Left cardiac atrium (tissue), 4 donors: ENCODE data around the gene KIFC3. TPM values are rescaled to one million over a fixed set of nuclear protein-coding genes. Genes with fewer than 3 reads are reported as not detected.
"Not testable (repeated sequence)": the region's sequence is repeated elsewhere in the genome, so short reads cannot be mapped to it uniquely, and the experiment has no call there.

Source experiments
- ATAC-seq, 2 donors: fragments of 200-7000 bp; cut with Tn5 transposase; one replicate each; pipeline ENCODE4 v1.9.1; 2020; ENCODE audit warnings: mild to moderate bottlenecking in 2 of 2, moderate library complexity in 2 of 2
- DNase-seq: peaks from one replicate; pipeline ENCODE4 v3.0.0-alpha.2; 2020
- intact Hi-C, 2 donors: fragments of 100-400 bp; cut with DNase I; formaldehyde crosslinking; loops; one replicate each; pipeline versions ENCODE4 v1.14.1 to v1.15.1; 2022 to 2023
- total RNA-seq, 2 donors: library from RNA; stranded (reverse); fragmentation: NEBNext Ultra II Directional; extraction: Animal tissue kit (Norgen Biotek cat#: 25700); gene quantifications; one replicate each; pipeline ENCODE4 v1.2.1, GENCODE V29; 2021
- donor health status: DM: no; HTN: yes; CAD: no.
- donor health status: DM: no; HTN: yes; CAD: no; lungs with severe emphysema.
- donor health status: DM: yes; HTN: yes; CAD: no.
- donor health status: Dilated cardiomyopathy.

The KIFC3 gene
- total RNA-seq, 2 donors from 2014 or later: 37.1 to 55.4 TPM

DNA sequence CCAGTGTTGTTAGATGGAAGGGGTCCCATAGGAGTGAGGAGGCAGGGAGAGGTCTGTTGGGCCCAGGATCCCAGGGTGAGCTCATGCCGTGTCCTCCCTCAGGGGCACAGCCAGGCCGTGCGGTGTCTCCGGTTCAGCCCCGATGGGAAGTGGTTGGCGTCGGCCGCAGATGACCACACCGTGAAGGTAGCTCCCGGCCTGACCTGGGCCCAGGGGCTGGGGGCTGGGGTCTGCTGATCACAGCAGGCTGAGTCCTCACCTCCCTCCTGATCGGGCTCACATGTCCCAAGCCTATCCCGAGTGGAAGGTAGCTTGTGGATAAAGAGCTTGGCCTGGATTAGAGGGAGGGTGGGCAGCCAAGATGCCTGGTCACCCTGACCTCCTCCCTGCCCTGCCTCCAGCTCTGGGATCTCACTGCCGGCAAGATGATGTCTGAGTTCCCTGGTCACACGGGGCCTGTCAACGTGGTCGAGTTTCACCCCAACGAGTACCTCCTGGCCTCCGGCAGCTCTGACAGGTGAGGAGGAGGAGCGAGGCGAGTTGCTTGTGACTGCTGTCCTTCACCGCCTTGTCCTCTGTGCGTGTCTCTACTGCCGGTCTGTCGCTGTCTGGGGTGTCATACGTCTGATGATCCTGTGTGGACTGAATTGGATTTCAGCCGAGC, 50.6 kb downstream of the KIFC3 start:
- DNase-seq (no peak), ATAC-seq (no peak)
- intact Hi-C loops: no loop called here

DNA sequence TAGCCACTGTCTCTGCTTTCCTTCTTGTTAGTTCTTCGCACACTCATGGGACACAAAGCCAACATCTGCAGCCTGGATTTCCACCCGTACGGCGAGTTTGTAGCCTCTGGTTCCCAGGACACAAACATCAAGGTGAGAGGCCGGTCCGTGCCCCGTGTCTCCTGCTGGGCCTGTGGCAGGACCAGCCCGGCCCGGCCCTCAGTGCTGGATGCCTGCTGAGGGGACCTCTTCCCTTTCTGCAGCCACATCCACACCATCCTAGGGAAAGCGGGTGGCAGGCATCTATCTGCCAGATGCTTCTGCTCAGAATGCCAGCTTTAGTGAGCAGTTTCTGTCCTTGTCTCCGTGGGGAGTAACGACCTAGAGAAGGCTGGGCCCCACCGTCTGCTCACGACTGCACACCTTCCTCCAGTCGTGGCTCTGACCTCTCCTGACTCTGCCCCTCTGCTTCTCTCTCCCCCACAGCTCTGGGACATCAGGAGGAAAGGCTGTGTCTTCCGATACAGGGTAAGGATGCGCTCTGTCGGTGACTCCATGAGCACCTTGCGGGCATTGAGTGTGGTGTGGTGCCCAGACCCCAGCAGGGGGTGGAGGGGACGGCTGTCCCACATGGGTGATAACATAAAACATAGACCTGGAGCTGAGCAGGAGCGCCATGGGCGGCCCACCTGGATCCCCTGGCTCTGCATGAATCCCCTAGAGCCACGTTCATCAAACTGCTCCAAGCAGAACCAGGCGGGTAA, 51.3 kb downstream of the KIFC3 start:
- no peak for DNase-seq

DNA sequence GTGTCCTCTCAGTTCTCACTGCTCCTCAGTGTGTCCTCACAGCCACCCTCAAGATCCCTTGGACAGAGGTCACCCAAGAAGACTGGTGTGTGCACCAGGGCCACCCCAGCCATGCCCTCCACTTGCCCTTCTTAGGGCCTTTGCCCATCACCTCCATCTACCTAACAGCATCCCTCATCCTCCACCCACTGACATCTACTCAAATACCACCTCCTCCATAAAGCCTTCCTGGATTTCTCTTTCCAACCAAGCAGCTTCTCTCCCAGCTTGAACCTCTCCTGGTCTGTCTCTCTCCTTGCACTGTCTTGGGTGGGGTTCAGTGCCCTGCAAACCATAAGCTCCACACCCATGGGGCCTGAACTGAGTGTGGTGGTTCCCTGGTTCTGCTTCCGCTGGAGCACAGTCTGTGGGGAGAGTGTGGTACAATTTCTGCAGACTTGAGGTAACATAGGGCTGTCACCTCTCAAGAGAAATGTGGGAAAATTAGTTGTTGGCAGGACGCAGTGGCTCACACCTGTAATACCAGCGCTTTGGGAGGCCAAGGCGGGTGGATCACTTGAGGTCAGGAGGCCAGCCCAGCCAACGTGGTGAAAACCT, 52.3 kb downstream of the KIFC3 start:
- ATAC-seq (no peak), DNase-seq (no peak)
- intact Hi-C loops: no loop called here

More for the DNA sequence above, 51.3 kb downstream of the KIFC3 start:
- ATAC-seq: no peak
- intact Hi-C loops: no loop called here

DNA sequence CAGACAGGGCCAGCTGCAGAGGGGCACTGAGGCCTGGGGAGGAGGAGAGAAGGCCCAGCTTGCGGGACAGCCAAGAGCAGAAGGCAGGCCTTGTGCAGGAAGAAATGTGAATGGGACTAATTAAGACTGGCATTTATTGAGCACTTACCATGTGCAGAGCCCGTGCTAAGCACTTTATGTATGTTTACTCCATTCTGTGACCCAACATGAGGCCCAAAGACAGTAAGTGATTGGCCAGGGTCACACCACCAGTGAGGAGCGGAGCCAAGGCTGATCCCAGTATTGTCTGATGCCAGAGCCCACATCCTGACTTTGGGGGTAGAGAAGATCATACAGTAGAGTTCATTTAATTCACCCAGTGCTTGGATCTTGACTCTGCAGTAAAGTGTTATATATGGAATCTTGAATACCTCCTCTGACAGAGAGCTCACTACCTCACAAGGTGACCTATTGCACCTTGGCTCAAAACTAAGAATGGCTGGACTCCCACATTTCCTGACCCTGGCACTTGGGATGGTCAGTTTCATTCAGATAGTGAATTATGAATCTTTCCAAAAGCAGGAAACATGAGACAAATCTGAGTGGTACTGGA, 53.1 kb downstream of the KIFC3 start:
- ATAC-seq: no peak
- intact Hi-C loops: no loop called here
- no peak for DNase-seq

DNA sequence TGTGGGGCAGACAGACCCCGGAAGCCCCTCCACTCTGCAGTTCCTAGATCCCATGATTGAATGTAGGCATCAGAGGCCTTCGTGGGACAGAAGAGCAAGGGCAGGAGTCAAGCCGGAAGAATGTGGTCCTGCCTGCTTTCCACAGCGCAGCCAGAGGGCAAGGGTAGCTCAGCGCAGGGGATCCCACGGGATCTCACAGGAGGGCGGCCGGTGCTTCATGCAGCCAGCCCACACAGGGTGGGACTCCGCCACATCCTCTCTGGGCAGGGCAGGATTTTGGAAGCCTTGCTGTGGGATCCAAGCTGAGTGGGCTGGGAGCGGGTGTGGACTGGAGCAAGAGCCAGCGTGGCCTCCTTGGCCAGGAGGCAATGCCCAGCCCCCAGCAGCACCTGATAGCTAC, 53.7 kb downstream of the KIFC3 start:
- intact Hi-C loops: no loop called here
- ATAC-seq: no peak
- DNase-seq: no peak

DNA sequence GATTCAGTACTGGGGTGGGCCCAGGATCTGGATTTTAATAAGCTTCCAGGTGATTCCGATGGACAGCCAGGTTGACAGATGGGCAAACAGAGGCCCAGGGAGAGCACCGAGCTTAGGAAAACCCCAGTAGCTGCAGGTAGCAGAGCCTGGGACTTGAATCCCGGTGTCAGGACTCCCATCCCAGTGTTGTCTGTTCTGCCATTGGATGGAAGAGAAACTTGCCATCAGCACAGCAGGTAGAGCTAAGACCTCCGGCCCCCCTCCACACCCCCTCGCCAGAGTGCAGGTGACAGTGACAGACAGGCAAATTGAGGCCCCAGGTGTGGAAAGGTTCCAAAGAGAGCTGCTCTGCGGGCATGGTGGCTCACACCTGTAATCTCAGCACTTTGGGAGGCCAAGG, 54.3 kb downstream of the KIFC3 start:
- no peak for ATAC-seq
- intact Hi-C loops: no loop called here
- no peak for DNase-seq

DNA sequence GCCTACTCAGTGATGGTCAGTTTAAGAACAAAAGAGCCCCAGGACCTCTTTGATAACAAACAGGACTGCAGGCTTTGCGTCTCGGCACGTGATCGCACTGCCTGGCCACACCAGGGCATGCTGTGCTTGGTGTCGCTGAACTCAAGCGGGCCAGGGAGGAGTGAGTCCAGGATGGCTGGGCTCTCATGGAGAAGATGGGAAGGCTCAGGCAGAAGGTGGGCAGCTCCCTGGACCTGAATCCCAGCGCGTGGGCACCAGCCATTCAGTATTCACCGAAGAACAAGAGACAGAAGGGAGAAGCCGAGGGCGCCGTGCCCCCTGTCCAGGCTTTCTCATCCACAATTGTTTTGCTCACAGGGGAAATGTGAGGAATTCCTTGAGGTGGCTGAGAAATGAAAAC, 54.8 kb downstream of the KIFC3 start:
- DNase-seq: no peak
- intact Hi-C loops: no loop called here
- ATAC-seq: no peak

DNA sequence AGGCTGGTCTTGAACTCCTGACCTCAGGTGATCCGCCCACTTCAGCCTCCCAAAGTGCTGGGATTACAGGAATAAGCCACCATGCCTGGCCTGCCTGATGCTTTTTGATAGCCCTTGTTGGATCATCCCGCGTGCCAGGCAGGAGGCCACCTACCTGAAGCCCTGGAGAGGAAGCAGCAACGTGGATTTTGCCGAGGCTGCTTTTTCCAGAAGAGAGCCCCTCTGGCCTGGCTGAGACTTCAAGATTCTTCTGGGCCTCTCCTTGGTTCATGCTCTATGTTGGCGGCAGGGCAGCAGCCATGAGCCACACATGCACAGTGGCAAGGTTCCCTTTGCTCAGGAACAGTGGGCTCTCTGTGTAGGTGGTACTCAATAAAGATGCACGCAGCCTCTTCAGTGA, 55.2 kb downstream of the KIFC3 start:
- no peak for DNase-seq
- ATAC-seq: no peak
- intact Hi-C loops: no loop called here

DNA sequence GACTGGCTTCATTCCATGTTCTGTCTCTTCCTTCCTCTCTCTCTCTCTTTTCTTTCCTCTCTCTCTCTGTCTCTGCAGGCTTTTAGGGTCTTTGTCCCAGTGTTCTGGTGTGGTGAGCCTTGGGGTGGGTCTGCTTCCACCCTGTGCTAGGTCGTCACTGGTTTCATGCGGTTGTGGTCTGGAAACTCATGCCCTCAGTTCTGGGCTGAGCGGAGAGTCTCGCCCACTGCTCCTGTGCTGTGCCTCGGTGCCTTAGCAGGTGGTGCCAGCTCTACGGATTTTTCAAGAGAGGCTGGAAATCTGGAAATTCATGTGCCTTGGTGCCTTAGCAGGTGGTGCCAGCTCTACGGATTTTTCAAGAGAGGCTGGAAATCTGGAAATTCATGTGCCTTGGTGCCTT, 56.0 kb downstream of the KIFC3 start:
- intact Hi-C loops, ATAC-seq, DNase-seq: not testable (repeated sequence)

DNA sequence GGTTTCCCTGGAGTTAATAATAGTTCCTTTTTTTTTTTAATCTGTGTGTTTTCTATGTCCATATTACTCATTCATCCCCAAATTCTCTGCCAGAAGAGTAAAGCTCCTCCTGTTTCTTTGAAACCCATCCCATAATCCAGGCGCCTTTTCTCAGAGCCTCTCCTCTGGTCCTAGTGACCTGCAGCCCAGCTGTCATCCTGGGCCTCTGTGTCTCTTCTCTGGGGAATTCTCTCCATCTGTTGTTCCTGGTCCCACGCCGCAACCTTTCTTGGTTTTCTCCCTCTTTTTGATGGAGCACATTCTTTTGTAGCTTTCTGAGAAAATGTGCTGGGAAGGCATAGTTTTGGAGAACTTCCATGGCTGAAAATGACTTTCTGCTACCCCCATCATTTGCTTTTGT, 56.5 kb downstream of the KIFC3 start:
- DNase-seq (no peak), ATAC-seq (no peak)
- intact Hi-C loops: no loop called here

DNA sequence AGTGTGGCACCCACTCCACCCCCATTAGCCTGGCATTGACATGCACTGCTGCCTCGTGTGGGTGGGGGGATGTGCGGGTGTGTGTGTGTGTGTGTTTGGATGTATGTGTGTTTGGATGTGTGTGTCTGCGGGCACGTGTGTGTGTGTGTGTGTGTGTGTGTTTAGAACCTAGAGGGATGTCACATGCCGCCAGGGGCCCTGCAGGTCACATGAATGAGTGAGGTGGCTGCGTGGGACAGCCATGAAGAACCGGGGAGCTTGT, 57.7 kb downstream of the KIFC3 start:
- DNase-seq (no peak), ATAC-seq (no peak)
- intact Hi-C loops: no loop called here

DNA sequence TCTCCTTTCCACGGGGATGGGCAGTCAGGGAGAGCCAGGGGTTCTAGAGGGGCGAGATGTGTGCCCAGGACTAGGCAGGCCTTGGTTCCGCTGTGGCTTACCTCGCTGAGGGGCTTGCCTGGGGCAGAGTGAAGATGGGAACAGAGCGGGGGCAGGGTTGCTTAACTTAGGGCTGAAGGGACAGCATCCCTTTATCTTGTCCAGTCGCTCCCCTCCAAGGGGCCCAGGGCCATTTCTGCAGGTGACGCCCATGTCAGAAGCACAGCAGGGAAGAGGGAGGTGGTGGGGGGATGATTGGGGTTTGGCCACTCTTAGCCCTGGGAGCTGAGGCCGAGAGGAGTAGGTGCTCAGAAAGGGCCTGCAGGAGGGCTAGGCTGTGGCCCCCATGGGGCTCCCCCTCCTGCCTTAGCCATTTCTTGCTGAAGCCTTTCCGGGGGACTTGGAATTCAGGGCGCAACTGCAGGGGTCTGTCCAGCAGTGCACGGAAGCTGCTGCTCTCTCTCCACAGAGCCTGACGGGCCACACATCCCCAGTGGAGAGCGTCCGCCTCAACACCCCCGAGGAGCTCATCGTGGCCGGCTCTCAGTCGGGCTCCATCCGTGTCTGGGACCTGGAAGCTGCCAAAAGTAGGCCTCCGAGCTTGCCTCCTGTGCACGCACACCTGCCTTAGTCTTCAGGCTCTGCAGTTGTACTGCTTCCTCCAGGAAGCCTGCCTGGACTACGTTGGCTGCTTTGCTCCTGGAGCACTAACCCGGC, 58.2 kb downstream of the KIFC3 start:
- ATAC-seq: no peak
- DNase-seq: no peak
- intact Hi-C loops: no loop called here

DNA sequence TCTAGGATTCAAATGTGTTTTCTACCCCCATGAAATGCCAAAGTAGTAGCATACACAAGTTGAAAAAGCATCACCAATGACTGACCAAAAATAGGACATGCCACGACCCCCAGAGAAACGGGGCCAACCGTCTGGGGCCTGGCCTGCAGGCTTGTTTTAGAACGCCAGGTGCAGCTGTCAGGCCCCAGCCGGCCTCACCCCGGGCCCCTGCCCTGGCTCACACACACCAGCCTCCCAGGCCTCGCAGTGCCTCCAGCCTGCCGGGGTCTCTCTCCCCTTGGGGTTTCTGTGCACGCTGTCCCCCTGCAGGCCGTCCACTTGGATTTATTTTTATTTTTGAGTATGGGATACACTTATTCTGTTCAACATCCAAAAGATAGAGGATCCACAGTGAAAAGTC, 58.8 kb downstream of the KIFC3 start:
- no peak for DNase-seq
- intact Hi-C loops: no loop called here
- no peak for ATAC-seq

DNA sequence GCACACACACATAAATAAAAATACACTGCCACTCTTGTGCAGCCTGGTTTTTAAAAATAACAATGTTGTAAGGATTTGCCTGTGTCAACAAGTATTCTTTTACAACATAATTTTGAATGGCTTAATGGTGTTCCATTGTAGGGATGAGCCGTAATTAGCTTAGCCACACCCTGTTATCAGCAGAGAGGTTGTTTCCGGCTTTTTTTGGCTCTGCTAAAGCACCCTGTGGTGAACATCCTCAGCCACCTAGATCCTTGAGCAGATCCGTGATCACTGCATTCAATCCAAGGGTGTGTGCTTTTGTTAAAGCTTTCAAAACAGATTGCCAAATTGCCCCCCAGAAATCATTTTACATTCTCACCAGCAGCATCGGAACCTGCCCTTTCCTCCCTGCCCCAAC, 59.7 kb downstream of the KIFC3 start:
- DNase-seq: no peak
- ATAC-seq: no peak
- intact Hi-C loops: no loop called here

DNA sequence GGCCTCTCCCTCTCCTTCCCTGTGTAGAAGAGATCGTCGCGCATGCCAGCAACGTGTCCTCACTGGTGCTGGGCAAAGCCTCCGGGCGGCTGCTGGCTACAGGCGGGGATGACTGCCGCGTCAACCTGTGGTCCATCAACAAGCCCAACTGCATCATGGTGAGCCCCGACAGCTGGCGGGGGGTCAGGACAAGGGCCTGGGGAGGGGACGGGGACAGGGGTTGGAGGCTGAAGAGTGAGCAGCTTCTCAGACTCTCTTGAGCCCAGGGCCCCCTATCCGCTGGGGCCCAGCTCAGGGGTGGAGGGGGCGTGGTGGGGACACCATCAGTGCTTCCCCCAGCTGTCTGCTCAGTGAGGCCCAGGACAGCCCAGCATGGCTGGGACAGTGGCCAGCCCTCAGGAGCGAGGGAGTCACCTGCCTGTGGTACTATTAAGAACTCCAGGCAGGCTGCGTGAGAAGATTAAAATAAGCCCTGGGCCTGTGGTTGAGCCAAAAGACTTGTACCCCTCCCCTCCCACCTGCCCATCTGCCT, 60.6 kb downstream of the KIFC3 start:
- intact Hi-C loops: no loop called here
- DNase-seq: no peak
- no peak for ATAC-seq

DNA sequence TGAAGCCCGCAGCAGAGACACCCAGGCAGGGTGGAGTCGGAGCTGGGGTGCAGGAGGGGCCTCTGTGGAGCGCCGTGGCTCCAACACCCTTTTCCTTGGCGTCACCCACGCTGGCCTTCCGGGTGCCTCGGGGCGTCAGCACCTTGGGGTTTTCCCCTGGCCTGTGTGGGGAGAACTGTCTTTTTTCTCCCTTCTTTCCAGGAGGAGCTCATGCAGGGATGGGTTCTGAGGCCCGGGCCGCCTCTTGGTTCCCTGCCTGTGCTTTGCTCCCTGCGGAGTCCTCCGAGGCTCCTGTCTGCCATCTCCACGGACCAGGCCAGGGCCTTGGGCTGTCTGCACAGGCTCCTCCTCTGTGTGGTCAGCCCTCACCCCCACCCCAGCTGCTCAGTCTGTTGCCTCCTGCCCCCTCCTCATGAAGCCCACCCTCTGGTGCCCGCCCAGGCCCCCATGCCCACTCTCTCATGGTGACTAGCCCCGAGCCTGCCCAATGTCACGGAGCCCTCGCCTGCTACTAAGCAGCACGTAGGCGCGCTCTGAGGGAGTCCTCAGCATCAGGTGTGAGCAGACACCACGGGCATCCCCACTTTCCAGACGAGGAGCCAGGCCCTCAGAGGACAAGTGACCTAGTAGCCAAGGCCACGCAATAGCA, 61.7 kb downstream of the KIFC3 start:
- ATAC-seq: no peak
- intact Hi-C loops: no loop called here
- DNase-seq: no peak

DNA sequence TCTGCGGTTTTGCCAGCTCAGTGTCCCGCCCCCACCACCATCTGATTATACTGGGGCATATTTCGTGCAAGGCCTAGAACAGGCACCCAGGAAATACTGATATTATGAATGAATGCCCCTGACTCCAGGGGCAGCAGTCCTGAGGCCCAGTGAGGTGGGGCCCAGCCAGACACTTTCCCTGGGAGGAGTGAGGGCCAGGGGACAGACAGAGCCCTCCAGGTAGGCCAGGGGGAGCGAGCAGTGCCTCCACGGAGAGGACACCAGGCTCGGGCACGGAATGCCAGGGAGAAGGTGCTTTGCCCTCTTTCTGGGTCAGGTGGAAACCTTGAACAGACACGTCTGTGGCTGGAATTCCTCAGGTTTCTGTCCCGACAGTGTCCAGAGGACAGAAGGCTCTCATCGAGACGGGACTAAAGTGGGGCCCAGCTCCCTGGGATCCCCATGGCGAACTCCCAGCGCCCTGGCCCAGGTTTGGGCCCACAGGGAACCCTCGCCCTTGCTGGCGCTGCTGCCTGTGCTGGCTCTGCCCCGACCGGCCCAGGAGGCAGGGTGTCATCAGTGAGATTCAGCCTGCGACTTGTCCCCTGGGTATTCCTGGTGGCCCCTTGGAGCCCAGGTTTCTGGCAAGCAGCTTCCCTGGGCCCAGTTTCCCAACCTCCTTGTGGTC, 62.4 kb downstream of the KIFC3 start:
- no peak for ATAC-seq
- intact Hi-C loops: no loop called here

DNA sequence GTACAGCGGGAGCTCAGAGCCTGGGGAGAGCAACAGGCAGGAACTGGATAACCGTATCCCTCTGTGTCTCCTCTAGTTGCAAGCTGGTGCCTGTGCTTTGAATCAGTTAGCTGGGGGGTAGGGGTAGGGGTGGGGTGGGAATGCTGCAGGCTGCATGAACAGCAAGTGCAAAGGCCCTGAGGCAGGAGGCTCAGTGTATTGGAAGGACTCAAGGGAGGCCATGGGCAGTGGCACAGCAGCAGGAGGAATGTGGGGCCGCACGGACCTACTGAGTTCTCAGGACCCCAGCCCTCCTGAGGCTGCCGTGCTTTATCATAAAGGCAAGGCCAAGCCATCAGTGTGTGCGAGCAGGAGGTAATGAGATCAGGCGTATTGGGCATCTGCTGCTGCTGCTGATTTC, 63.4 kb downstream of the KIFC3 start:
- ATAC-seq (no peak), DNase-seq (no peak)
- intact Hi-C loops: no loop called here

More for the DNA sequence above, 62.4 kb downstream of the KIFC3 start:
- DNase-seq: no peak
